Smooth muscle cell of the brain vasculature (primary cell): ENCODE results near the gene SND1.
"Not testable (repeated sequence)": the region's sequence is repeated elsewhere in the genome, so short reads cannot be mapped to it uniquely, and the experiment has no call there.

Experiments used
- DNase-seq: peaks from one replicate; pipeline ENCODE4 v3.0.0-alpha.2; 2012; ENCODE audit warnings: low read depth, low spot score

SND1 gene

DNA sequence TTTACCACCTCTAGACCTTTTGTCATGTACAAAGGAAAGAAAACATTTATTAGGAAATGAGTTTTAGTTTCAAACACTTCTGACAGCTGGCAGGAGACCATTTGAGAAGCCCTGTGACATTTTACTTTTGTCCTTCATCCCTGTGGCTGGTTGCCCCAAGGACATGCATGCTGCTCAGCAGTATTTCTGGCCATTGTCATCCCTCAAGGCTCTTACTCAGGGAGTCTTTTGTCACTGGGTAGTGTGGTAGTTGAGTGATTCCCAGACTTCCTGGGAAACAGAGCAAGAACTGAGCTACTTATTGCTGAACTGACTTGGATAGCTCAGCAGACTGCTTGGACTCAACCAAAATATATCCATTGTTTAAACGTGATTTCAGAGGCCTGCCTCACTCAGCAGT, 236.4 kb downstream of the SND1 start:
- DNase-seq, result no peak

GRCh38 chr7:127888825-127889224, 236.8 kb downstream of the SND1 start:
- no peak for DNase-seq

DNA sequence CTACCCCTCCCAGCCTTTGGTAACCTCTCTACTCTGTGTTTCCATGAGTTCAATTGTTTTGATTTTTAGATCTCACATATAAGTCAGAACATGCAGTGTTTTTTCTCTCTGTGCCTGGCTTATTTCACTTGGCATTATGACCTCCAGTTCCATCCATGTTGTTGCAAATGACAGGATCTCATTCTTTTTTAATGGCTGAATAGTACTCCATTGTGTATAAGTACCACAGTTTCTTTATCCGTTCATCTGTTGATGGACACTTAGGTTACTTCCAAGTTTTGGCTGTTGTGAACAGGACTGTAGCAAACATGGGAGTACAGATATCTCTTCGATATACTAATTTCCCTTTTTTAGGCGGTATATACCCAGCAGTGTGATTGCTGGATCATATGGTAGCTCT, 237.7 kb downstream of the SND1 start:
- DNase-seq, result no peak

DNA sequence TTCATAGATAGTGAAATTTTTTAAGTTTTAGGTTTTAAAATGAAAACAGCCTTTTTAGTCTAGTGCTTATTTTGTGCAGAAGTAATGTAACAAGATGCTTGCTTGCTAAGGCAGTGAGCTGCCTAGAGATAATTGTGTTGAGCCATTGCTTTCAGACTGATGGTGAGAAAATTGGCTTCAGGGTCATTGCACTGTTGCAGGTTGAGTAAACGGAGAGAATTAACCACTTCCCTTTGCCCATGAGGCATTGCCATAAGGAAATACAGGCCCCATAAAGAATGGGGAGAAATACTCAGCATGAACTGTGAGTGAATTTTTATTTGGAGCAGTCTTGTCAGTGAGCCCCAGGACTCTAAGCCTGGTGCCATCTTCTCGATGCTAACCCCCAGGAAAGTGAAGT, 238.7 kb downstream of the SND1 start:
- DNase-seq, result no peak

DNA sequence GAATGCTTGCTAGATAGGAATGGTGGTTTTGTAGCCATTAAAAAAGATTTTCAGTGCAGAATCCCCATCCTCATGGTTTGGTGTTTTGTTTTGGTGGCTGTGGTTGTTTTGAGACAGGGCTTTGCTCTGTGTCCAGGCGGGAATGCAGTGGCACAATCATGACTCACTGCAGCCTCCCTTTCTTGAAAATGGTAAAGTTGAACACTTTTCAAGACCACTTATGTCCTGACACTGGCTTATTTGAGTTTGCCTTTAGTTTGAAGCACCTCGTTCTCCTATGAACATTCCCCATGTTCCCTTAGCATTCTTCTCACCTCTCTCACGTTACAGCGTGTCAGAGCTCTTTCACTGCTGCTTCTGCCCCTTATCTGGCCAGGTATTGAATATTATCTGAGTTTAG, 239.2 kb downstream of the SND1 start:
- DNase-seq, result no peak

DNA sequence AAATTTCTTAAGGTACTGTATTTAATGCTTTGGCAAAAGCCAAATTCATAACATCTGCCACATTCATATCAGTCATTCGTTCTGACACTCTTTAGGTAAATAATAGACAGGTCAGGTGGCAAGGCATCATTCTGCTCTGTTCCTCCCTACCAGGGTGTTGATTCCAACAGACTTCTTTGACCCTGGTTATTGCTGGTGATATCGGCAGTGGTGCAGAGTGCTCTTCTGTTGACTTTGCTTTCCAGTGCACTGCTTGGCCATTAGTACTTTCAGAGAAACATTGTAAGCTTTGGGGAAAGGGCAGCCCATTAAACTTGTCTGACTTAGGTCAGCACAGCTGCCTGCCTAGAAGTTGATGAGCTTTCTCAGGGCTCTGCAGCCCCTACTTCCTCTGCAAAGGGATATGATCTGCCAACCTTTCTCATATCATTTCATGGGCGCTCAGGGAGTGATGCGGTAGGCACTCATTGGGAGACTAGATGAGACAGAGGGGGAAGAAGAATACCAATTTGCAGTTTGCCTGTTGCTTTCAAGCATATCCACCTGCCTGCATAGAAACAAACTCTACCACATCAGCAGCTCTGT, 240.0 kb downstream of the SND1 start:
- DNase-seq, result no peak

DNA sequence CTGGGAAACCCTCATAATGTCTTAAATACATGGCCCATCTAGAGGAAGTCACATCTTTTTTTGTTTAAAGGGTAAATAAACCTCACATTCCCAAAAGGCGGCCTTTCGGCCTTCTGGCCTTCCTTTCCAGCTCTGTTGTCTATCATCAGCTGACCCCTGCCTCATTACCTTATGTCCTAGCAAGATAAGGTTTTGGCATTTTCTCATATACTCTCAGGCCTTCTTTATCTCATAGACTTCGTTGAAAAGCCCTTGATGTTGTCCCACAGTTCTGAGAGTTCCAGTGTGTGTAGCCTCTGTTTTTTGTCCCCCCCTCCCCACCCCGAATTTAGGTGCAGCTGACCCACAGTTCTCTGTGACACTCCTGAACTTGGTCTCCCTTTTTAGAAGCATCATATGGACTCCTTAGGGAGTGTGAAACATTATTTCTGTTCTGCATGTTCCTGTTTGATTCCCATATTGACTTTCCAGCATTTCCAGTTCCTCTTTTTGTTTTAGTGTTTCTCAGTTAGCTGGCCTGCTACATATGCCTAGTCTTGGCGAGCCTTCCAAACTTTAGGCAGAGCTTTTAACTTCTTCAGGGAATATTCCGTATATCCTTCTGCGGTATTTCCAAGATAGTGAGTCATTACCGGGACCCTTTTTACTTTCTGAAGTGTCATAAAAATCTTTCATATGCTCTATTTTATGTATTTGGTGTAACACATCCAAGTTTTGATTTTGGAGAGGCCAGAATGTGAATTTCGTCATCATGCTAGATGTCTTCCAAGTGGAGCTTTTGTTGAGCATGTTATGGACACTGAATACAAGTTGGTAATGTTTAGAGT, 240.7 kb downstream of the SND1 start:
- DNase-seq, result no peak

DNA sequence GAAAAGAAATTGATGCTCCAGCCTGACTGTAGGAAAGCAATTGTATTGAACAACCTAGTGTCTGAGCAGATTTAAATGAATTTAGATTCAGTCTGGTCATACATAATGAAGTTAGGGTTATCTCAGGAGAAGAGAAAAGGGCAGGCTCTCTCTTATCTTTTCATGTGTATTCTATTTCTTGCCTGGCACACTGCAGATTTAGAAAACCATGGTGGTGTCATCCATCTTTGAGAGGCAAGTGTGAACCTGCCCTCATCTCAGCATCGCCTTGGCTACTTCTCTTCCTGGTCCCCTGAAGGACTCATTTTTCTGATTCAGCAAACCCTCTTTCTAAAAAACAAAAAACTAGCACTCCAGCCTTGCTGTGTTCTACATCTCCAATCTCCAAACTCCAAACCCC, 241.6 kb downstream of the SND1 start:
- DNase-seq, result no peak

DNA sequence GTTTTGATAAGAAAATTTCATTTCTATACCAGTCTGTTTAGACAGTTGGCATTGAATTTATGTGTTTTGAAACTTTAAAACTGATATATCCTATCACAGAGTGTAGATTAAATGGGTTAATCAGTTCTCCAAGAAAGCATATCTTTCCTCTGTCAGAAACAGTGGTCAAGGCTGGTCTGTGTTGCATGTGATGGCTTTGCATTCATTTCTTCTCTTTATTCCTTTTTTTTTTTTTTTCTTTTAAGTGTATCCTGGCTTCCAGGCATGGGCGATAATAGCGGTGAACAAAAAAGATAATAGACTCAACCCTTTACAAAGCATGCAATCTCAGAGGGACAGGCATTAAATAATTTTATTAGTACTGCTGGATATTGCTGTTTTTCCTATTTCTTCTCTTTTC, 242.6 kb downstream of the SND1 start:
- DNase-seq, result no peak

GRCh38 chr7:127895360-127895759, 243.4 kb downstream of the SND1 start:
- no peak for DNase-seq

DNA sequence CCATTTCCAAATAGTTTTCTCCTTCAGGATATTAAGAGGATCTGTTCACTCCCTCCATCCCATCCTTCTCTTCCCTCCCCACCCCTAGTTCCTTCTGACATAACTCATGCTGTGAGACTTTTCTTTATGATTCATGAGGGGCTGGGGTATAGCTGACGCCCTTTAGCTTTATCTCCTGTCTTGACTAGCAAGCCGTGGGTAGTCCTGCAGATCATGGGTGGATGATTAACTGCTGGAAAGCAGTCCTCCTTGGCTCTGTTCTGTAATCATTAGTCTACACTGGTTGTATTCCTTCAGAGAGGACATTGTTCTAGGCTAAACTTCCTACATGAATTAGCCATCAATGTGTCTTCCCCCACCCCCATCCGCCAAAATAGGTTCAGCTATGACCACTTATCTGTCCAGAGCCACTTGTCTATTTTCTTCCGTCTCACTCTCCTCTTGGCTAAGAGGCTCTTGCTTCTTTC, 243.9 kb downstream of the SND1 start:
- DNase-seq, result no peak

DNA sequence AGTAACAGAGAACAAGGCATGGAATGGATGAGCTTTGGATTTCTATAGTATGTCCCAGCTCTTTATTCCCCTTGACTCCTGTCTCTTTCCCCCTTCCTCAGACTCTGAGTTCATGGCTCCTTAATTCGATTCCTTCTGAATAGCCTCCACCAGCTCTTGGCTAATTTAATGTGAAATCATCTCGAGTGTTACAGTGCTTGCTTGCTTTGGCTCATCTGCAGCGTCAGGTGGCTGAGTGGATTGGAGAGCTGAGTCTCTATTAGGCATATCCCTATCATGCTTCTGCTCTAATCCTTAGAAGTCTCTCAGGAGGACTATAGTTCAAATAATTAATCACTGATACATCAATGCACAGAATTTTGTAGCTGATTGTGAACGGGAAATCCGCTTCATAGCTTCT, 244.7 kb downstream of the SND1 start:
- DNase-seq, result no peak

DNA sequence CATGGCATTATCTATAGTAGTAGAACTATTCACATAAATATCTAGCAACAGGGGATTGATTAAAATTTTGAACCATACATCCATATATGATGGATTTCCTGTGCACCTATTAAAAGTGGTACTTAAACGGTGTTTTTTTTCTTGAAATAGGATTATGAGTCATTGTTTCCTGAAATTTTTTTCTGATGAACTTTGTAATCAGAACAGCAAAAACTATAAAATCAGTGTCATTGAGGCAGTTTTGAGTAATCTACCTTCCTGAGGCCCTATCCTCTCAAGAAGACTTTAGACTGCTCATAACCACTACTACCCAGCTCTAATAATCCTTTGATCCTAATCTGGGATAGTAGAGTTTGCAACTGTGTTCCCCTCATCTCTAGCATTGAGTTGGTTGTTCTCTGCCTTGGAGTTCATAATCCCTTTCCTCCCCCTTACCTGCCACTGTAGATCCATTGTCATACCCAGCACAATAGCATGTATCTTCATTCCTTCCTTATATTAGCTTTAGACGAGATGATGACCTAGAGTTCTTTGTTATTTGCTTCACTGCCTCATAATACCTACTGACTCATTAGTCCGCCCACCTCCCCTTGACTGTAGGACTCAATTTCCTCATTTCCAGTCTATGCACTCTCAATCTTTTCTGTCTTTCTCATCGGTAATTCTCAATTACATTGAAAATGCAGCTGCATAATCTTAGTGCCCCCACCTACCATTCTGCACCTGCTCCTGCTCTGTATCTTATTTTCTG, 245.9 kb downstream of the SND1 start:
- no peak for DNase-seq

- no peak for DNase-seq
These were observed 247.4 kb downstream of the SND1 start for GRCh38 chr7:127899411-127899810.

DNA sequence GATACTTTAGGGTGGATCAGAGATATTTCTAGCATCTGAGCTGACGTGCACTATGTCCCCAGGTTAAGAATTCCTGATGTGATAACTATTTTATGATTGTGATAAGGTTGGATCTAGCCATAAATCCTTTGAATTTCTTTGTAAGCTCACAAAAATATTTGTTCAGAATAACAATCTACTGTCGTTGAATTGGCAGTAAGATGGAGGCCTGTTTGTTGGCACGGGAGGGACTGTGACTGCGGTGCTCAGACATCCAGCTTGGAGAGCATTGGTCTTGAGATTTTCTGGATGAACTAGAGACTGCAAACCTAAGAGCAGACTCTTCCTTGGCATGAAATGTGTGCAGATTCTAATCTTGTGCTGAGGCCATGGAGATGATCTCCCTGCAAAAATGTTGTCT, 248.1 kb downstream of the SND1 start:
- no peak for DNase-seq

- DNase-seq, result no peak
These were observed 249.0 kb downstream of the SND1 start for GRCh38 chr7:127900732-127901685.

GRCh38 chr7:127901895-127902703, 250.1 kb downstream of the SND1 start:
- no peak for DNase-seq

GRCh38 chr7:127902753-127903152, 250.8 kb downstream of the SND1 start:
- not testable (repeated sequence) for DNase-seq

DNA sequence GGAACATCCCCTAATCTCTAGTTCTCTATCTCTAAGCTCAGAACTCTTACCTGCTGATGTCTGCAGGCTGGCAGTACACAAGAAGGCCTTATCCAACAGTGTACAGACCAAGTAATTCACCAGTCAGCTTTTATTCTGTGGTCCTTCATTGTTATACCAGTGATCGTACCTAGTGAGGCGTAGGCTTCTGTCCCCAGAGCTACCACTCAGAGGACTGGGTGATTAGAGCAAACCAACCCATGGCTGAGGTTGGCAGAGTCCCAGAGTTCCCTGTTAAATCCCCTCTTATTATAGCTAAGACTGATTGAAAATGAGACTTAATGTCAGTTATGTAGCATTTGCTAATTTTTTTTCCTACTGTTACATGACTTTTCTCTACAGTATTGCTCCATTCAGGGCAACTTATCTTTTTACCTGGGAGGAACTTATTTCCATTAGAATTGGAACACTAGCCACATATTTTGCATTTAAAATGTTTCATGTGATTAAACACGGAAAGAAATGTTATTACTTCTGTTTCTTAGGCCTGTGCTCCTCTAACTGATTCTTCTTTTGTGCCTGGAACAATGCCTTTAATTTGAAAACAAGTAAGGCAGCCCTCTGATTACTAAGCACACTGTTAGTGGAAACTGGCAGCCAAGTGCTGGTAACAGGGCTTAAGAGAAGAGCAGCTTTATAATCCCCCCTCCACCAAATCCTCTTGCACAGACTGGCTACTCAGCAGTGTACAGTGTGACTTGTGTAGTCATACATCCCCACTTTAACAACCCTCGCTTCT, 252.1 kb downstream of the SND1 start:
- DNase-seq, result no peak

DNA sequence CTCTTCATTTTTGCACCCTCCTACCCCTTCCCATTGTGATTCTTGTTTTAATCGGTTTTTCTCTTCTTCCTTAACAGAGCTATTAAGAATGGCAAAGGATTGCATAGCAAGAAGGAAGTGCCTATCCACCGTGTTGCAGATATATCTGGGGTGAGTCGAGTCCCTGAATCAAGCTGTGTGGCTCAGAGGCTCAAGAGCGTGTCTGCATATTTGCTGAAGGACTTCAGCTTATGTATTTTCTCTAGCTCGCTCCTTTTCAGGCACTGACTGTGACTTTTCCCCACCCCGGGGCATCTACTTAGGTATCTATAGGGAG, 252.6 kb downstream of the SND1 start:
- DNase-seq, result no peak
